ENCODE measurements around the gene CACNA1B. TPM values are rescaled to one million over a fixed set of nuclear protein-coding genes. Genes with fewer than 3 reads are reported as not detected.
"Not testable (repeated sequence)": the region's sequence is repeated elsewhere in the genome, so short reads cannot be mapped to it uniquely, and the experiment has no call there.

Gene CACNA1B
- total RNA-seq, 1 donor from 2014 or later, result 0.74 TPM

- no peaks in the 10 kb centered on the region for H3K4me1 ChIP-seq
- no peaks in the 10 kb centered on the region for H3K9me3 ChIP-seq
- no peaks in the 10 kb centered on the region for H3K27me3 ChIP-seq
- DNase-seq (ENCODE audit: extremely low spot score in 2 of 2), result no peak
- H3K36me3 ChIP-seq, result no peaks in the 10 kb centered on the region
- no peak for TF ChIP-seq POLR2A (IDR thresholded peaks at IDR 0.05)
- TF ChIP-seq, protein P1, sequence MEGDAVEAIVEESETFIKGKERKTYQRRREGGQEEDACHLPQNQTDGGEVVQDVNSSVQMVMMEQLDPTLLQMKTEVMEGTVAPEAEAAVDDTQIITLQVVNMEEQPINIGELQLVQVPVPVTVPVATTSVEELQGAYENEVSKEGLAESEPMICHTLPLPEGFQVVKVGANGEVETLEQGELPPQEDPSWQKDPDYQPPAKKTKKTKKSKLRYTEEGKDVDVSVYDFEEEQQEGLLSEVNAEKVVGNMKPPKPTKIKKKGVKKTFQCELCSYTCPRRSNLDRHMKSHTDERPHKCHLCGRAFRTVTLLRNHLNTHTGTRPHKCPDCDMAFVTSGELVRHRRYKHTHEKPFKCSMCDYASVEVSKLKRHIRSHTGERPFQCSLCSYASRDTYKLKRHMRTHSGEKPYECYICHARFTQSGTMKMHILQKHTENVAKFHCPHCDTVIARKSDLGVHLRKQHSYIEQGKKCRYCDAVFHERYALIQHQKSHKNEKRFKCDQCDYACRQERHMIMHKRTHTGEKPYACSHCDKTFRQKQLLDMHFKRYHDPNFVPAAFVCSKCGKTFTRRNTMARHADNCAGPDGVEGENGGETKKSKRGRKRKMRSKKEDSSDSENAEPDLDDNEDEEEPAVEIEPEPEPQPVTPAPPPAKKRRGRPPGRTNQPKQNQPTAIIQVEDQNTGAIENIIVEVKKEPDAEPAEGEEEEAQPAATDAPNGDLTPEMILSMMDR (IDR thresholded peaks at IDR 0.05), result no peak
- H3K27ac ChIP-seq, result no peak overlapping the region
- H3K4me3 ChIP-seq, result no peak overlapping the region
- intact Hi-C loops (cut with DNase I), result no loop called here
Observed at GRCh38 chr9:138017200-138017599, 139.6 kb downstream of the CACNA1B start.

DNA sequence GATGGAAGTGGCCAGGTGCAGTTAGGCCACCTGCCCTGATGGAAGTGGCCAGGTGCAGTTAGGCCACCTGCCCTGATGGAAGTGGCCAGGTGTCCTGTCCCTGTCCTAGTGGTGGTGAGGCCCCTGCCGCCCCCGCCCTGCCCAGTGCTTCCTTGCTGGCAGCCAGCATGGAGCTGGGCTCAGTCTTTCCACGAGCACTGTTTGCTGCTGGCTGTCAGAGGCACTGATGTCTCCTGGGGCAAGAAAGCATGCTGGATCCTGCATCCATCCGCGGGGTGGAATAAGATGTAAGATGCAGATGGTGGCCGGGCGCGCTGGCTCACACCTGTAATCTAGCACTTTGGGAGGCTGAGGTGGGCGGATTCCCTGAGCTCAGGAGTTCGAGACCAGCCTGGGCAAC lies 141.9 kb downstream of the CACNA1B start:
- H3K4me1 ChIP-seq; H3K4me3 ChIP-seq; H3K27me3 ChIP-seq; H3K27ac ChIP-seq; H3K9me3 ChIP-seq; intact Hi-C loops (cut with DNase I); H3K36me3 ChIP-seq: not testable (repeated sequence)
- peak in 1 of 2 donors; percentile 16 for DNase-seq (ENCODE audit: extremely low spot score in 2 of 2)

DNA sequence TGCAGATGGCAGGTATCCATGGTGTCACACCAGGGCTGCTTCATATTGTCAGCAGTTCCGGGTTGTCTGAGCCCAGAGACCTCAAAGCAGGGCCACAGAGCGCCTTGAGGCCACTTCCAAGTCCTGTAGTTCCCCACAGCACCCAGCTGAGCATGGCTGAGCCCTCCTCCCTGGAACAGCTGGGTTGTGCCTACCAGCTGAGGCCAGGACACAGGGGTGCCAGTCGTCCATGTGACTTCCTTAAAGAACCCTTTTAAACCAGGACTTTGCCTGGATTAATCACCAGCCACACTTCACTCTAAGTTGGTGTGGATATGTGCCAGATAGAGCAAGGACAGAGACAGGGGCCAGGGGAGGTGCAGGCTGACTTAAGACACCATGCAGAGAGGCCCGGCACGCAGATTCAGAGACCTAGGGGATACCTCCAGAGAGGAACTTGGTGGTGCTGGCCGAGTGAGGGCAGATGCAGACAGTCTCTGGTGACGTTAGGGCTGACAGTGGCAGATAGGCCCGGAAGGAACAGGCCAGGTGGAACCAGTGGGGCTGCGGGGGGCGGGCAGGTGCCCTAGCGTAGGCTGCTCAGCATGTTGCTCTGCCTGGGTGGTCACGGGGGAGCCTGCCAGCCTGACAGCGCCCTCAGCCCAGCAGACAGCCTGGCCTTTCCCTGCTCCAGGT lies 142.7 kb downstream of the CACNA1B start:
- Histone ChIP-seq H3K4me1 (peaks cover 6% of the 10 kb centered on the region), H3K4me3 (no peak overlapping the region), H3K27ac (no peak overlapping the region), H3K27me3 (no peaks in the 10 kb centered on the region), H3K9me3 (no peaks in the 10 kb centered on the region), H3K36me3 (no peaks in the 10 kb centered on the region)
- intact Hi-C loops (cut with DNase I), result no loop called here
- peak in 1 of 2 donors; percentile 76 for DNase-seq (ENCODE audit: extremely low spot score in 2 of 2)
- TF ChIP-seq POLR2AphosphoS5 (IDR thresholded peaks at IDR 0.05; ENCODE audit: insufficient read depth in 1 of 2, low read depth in 1 of 2) (no peak), POLR2A (IDR thresholded peaks at IDR 0.05) (no peak)
- TF ChIP-seq, protein P1 (IDR thresholded peaks at IDR 0.05), result no peak

GRCh38 chr9:138020795-138021182 lies 143.2 kb downstream of the CACNA1B start:
- H3K27ac ChIP-seq, result no peak overlapping the region
- no peaks in the 10 kb centered on the region for H3K27me3 ChIP-seq
- H3K36me3 ChIP-seq, result no peaks in the 10 kb centered on the region
- no peak for DNase-seq (ENCODE audit: extremely low spot score in 2 of 2)
- H3K9me3 ChIP-seq, result no peaks in the 10 kb centered on the region
- no peak overlapping the region for H3K4me3 ChIP-seq
- TF ChIP-seq POLR2A (IDR thresholded peaks at IDR 0.05) (no peak), POLR2AphosphoS5 (IDR thresholded peaks at IDR 0.05; ENCODE audit: insufficient read depth in 1 of 2, low read depth in 1 of 2) (no peak)
- TF ChIP-seq, protein P1 (IDR thresholded peaks at IDR 0.05), result no peak
- intact Hi-C loops (cut with DNase I), result no loop called here
- peaks cover 6% of the 10 kb centered on the region for H3K4me1 ChIP-seq

DNA sequence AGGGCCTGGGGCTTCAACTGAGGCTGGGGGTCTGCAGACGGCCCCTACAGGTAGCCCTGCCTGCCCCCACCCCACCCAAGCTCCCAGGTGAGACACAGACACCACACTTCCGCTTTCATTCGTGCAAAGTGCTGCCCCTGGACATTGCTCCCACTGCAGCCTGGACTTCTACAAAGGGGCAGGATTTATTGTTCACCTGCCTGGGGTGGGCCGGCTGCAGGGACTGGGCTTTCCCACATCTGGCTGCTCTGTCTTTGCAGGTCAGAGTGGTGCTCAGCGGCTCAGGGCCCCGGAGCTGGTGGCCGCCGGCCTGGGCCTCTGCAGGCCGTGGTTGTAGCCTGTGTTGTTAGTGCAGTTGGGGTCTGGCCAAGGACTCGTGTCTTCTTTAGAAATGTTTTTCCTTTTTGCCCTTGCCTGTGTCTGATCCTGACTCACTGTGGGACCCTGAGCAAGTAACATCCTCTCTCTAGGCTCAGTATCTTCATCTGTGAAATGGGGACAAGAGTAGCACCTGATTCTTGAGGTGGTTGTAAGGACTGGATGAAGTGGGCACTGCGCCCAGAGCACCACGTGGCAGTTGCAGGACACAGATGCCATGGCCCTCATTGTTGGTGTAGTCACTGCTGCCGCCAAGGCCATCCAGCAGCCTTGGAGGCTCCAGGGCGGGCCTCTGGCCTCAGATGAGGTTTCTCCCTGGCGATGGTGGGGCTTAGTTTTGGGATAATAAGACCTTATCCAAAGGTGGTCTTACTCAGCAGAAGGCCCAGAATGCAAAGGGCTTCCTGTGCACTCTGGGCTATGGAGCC lies 143.9 kb downstream of the CACNA1B start:
- Histone ChIP-seq H3K4me1 (peaks cover 6% of the 10 kb centered on the region), H3K27me3 (no peaks in the 10 kb centered on the region)
- peak in 1 of 2 donors; percentile 65 for DNase-seq (ENCODE audit: extremely low spot score in 2 of 2)

More for the DNA sequence above, 143.9 kb downstream of the CACNA1B start:
- H3K27ac ChIP-seq, result no peak overlapping the region
- no peak for TF ChIP-seq POLR2A (IDR thresholded peaks at IDR 0.05)
- TF ChIP-seq POLR2AphosphoS5 (IDR thresholded peaks at IDR 0.05; ENCODE audit: insufficient read depth in 1 of 2, low read depth in 1 of 2), result no peak
- TF ChIP-seq, protein P1 (IDR thresholded peaks at IDR 0.05), result no peak
- H3K9me3 ChIP-seq, result no peaks in the 10 kb centered on the region
- intact Hi-C loops (cut with DNase I), result no loop called here
- H3K36me3 ChIP-seq, result no peaks in the 10 kb centered on the region
- no peak overlapping the region for H3K4me3 ChIP-seq

Data from vagina (tissue), 2 donors.